ENCODE data around the gene PDGFC. TPM values are rescaled to one million over a fixed set of nuclear protein-coding genes. Genes with fewer than 3 reads are reported as not detected.

PDGFC gene, protein sequence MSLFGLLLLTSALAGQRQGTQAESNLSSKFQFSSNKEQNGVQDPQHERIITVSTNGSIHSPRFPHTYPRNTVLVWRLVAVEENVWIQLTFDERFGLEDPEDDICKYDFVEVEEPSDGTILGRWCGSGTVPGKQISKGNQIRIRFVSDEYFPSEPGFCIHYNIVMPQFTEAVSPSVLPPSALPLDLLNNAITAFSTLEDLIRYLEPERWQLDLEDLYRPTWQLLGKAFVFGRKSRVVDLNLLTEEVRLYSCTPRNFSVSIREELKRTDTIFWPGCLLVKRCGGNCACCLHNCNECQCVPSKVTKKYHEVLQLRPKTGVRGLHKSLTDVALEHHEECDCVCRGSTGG
- 54.8 and 55.0 TPM in 2 replicates for total RNA-seq (2012; rRNA removed)

DNA sequence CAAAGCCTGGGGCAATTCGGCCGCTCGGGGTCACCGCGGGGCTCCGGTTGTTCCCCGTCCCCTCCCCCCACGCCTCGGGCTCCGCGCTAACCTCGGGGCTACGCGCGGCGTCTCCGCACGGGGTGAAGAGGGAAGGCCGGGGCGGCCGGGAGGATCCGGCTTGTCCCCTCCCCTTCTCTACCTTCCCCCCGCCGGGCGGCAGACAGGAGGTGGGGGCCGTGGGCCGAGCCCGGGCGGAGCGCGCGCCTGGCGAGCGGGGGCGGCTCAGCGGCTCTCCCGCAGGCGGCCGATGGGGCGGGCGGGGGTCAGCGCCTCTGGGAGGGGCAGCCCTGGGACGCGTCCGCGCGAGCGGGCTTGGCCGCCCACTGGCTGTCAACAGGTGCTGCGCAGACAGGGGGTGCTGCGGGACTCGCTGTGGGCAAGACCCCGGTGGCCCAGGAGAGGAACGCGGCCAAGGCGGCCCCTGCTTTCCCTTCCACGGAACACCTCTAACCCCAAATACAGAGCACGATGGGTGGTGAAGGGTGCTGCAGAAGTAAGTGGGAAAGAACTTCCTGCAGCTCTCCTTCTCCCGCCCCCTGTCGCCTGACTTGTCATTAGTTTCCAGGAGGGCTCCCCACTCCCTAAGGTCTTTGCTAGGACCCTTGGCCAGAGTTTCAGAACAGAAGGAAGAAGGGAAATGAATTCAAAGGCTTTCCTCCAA, at the start of gene PDGFC:
TSS of gene PDGFC (minus strand) at position 124 of the 703 bp plus-strand sequence. CDS start 896 bp downstream, outside the sequence.
- Histone ChIP-seq H3K36me3 (ENCODE audit: insufficient read depth, low read length) (peaks cover 3% of the 10 kb centered on the region), H3K9me3 (replicated peaks; ENCODE audit: low read length) (no peaks in the 10 kb centered on the region), H3K27me3 (ENCODE audit: control insufficient read depth, insufficient read depth, low read length) (no peaks in the 10 kb centered on the region), H3K9ac (ENCODE audit: low read depth, low read length) (peak within 1 kb of the TSS; percentile 94), H3K4me2 (ENCODE audit: low read length) (peak within 1 kb of the TSS; percentile 96), H3K4me3 (ENCODE audit: low read length) (peak within 1 kb of the TSS; percentile 83), H3K4me1 (ENCODE audit: control insufficient read depth, insufficient read depth, low read length) (peaks cover 64% of the 10 kb centered on the region)

DNA sequence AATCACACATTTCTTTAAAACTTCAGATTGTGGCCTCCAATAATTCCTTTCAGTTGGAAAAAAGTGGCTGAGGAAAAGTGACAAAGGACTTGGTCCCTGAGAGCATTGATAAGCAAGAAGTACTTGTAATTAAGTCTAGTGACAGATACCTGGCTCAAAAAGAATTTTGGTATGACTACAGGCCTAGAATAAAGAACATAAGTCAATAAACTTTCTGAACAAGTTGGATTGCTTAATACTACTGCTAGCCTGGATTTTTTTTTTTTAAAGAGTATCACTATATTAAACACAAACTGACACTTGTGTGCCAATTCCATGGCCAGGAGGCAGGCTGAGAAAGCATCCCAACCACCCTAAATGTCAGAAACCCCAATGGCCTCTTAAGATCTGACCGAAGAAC, 49.3 kb upstream of the PDGFC start:
- Histone ChIP-seq H3K4me2 (ENCODE audit: low read length) (no peak overlapping the region), H3K27me3 (ENCODE audit: control insufficient read depth, insufficient read depth, low read length) (no peaks in the 10 kb centered on the region), H3K4me1 (ENCODE audit: control insufficient read depth, insufficient read depth, low read length) (peaks cover 3% of the 10 kb centered on the region), H3K36me3 (ENCODE audit: insufficient read depth, low read length) (no peaks in the 10 kb centered on the region), H3K4me3 (ENCODE audit: low read length) (no peak overlapping the region), H3K9ac (ENCODE audit: low read depth, low read length) (no peak overlapping the region), H3K9me3 (replicated peaks; ENCODE audit: low read length) (no peaks in the 10 kb centered on the region)

DNA sequence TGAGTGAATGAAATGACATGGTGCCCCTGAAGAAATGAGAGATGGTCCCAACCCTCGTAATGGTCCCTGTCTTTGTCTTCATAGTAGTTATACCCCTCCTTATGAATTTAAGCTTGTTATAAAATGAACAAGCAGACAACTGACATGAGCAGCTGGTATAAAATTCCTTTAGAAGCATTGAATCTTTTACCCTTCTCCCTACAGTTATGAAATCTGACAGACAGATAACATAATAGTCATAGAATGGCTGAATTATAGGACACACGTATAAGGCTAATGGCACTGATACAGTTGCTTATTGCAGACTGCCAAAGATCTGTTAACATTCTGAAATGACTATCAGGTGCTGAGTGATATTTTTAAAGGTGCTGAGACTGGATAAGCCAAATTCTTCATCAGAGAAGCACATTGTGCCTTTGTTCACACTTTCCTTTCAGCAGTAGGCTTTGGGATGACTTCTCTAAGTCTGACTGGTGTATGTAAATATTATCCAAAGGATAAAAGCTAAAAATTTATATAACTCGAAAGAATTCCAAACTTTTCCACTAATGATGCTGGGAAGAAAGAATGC, 47.4 kb upstream of the PDGFC start:
- Histone ChIP-seq H3K36me3 (ENCODE audit: insufficient read depth, low read length) (no peaks in the 10 kb centered on the region), H3K27me3 (ENCODE audit: control insufficient read depth, insufficient read depth, low read length) (no peaks in the 10 kb centered on the region), H3K9ac (ENCODE audit: low read depth, low read length) (no peak overlapping the region), H3K4me3 (ENCODE audit: low read length) (no peak overlapping the region), H3K4me2 (ENCODE audit: low read length) (no peak overlapping the region), H3K4me1 (ENCODE audit: control insufficient read depth, insufficient read depth, low read length) (peaks cover 15% of the 10 kb centered on the region), H3K9me3 (replicated peaks; ENCODE audit: low read length) (no peaks in the 10 kb centered on the region)

DNA sequence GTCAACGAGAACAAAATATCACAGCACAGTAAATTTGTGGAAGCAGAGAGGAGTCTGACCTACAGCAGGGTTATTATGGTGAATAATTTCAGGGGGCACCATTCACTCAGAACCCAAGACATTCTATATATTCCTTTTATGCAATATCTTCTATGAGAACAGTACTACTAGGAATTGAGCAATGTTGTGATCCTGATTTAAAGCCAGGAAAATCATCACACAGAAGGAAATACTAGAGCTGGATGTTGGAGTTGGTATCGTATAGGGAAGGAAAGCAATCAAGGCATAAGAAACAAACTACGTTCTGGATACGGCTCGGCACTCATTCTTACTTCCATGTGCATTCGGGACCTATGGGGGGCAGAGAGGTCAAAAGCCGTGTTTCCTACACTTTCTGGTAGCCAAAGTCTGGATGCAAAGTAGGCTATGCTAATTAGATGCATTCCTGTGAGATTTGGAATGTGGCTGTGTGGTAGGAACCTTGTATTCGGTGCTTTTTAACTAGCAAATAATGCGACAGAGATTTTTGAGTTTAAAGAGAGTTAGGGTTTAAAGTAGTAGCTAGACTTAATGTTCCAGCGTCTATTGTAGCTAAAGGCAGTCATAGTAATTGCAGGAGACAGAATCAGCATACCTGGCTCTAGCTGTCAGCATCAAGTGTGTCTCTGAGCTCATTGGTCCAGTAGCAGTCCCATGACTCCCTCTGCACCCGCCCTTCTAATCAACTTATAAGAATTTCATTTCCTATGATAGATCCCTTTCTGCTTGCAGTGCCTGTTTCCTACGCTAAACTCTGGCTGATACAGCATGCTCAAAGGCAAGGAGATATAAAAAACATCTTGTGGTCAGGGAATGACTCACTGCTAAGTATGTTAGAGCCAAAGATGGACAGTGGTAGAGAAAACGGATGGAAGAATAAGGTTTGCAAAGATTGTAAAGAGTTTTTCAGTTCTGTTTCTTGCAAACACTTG, 43.3 kb upstream of the PDGFC start:
- Histone ChIP-seq H3K27me3 (ENCODE audit: control insufficient read depth, insufficient read depth, low read length) (no peaks in the 10 kb centered on the region), H3K9ac (ENCODE audit: low read depth, low read length) (no peak overlapping the region), H3K36me3 (ENCODE audit: insufficient read depth, low read length) (no peaks in the 10 kb centered on the region), H3K9me3 (replicated peaks; ENCODE audit: low read length) (no peaks in the 10 kb centered on the region), H3K4me3 (ENCODE audit: low read length) (peak overlapping the region; percentile 5), H3K4me2 (ENCODE audit: low read length) (peak overlapping the region; percentile 55), H3K4me1 (ENCODE audit: control insufficient read depth, insufficient read depth, low read length) (peaks cover 27% of the 10 kb centered on the region)

DNA sequence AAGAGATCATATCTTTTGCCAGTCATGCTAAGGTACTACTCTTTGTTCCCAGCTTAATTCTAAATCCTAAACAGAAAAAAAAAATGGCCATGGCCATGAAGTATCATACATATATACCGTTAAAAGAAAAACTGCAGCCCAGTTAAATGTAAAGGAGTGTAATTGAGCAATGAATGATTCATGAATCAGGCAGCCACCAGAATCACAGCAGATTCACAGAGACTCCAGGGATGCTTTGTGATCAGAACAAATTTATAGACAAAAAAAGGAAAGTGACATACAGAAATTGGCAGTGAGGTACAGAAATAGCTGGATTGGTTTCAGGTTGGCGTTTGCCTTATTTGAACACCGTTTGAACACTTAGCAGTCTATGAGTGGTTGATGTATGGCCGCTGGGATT, 42.1 kb upstream of the PDGFC start:
- no peak overlapping the region for H3K4me2 ChIP-seq (ENCODE audit: low read length)
- H3K9me3 ChIP-seq (replicated peaks; ENCODE audit: low read length), result no peaks in the 10 kb centered on the region
- H3K27me3 ChIP-seq (ENCODE audit: control insufficient read depth, insufficient read depth, low read length), result no peaks in the 10 kb centered on the region
- H3K4me3 ChIP-seq (ENCODE audit: low read length), result no peak overlapping the region
- H3K36me3 ChIP-seq (ENCODE audit: insufficient read depth, low read length), result no peaks in the 10 kb centered on the region
- no peak overlapping the region for H3K9ac ChIP-seq (ENCODE audit: low read depth, low read length)
- H3K4me1 ChIP-seq (ENCODE audit: control insufficient read depth, insufficient read depth, low read length), result peaks cover 27% of the 10 kb centered on the region

DNA sequence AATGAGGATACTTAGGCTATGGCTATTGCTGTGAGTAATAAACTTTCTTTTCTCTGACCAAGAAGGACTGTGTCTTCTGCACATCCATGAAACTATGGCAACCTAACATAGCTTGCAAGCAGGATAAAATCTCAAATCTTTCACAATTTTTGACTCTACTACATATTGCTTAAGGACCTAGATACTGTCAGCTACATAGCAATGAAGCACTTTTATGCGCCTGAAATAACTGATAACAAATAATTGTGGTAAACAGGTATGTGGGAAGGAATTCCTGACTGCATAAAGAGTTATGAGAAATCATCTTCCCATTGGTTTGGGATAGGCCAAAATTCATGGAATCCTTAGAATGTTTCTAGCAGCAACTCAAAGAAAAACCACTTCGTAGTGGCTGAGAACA, 41.2 kb upstream of the PDGFC start:
- H3K4me3 ChIP-seq (ENCODE audit: low read length), result no peak overlapping the region
- H3K27me3 ChIP-seq (ENCODE audit: control insufficient read depth, insufficient read depth, low read length), result no peaks in the 10 kb centered on the region
- no peaks in the 10 kb centered on the region for H3K9me3 ChIP-seq (replicated peaks; ENCODE audit: low read length)
- peaks cover 27% of the 10 kb centered on the region for H3K4me1 ChIP-seq (ENCODE audit: control insufficient read depth, insufficient read depth, low read length)
- no peak overlapping the region for H3K9ac ChIP-seq (ENCODE audit: low read depth, low read length)
- no peaks in the 10 kb centered on the region for H3K36me3 ChIP-seq (ENCODE audit: insufficient read depth, low read length)
- H3K4me2 ChIP-seq (ENCODE audit: low read length), result no peak overlapping the region

DNA sequence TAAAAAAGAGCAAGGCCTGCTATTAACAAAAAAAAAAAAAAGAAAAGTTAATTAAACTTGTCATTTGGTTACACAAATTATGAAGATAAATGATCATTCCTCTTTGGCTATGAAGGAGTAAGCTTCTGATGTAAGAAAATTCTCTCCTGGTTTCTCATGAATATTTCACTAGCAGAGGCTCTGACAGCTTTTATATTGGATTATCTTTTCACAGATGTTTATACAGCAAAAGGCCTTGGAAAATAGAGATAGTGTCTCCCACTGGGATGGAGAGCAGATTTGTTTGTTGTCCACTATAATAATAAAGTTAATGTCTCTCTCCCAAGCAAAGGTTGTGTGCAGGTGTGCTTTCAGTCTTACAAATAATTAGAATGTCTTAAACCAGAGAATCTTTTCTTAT, 40.7 kb upstream of the PDGFC start:
- H3K4me3 ChIP-seq (ENCODE audit: low read length), result no peak overlapping the region
- H3K4me2 ChIP-seq (ENCODE audit: low read length), result no peak overlapping the region
- H3K9me3 ChIP-seq (replicated peaks; ENCODE audit: low read length), result no peaks in the 10 kb centered on the region
- no peaks in the 10 kb centered on the region for H3K27me3 ChIP-seq (ENCODE audit: control insufficient read depth, insufficient read depth, low read length)
- H3K4me1 ChIP-seq (ENCODE audit: control insufficient read depth, insufficient read depth, low read length), result peaks cover 27% of the 10 kb centered on the region
- H3K9ac ChIP-seq (ENCODE audit: low read depth, low read length), result no peak overlapping the region
- H3K36me3 ChIP-seq (ENCODE audit: insufficient read depth, low read length), result no peaks in the 10 kb centered on the region

DNA sequence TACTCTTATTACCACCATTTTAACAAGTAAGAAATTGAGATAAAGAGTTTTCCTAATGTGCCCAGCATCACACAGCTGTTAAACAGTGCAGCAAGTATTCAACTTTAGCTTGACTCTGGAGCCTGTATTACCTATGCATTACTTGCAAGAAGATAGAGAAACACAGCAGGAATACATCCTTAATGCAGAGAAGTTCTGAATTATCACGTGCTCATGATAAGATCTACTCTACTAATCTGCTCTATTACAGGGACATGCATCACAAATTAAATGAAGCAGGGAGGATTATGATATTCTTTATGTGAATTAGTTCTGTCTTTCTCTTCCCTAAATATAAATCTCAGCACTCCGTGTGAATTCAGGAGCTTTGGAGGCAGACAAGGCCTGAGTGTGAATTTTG, 39.0 kb upstream of the PDGFC start:
- Histone ChIP-seq H3K36me3 (ENCODE audit: insufficient read depth, low read length) (no peaks in the 10 kb centered on the region), H3K27me3 (ENCODE audit: control insufficient read depth, insufficient read depth, low read length) (no peaks in the 10 kb centered on the region), H3K9me3 (replicated peaks; ENCODE audit: low read length) (no peaks in the 10 kb centered on the region), H3K4me2 (ENCODE audit: low read length) (no peak overlapping the region), H3K4me3 (ENCODE audit: low read length) (no peak overlapping the region), H3K4me1 (ENCODE audit: control insufficient read depth, insufficient read depth, low read length) (peaks cover 26% of the 10 kb centered on the region), H3K9ac (ENCODE audit: low read depth, low read length) (no peak overlapping the region)

DNA sequence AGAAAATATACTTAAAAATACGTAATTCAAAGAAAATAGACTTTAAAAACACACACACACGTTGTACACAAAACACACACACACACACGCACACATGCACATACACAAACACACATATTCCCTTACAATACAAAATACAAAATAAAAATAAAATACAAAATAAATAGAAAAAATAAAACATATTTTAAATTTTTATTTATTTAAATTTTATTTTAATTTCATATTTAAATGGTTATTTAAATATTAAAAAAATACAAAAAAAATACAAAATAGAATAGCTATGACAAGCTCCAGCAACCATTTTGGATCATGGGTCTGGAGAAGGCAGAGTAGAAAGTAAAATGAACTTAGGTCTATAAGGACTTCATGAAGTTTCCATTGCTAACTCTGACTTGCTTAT, 34.2 kb upstream of the PDGFC start:
- Histone ChIP-seq H3K9ac (ENCODE audit: low read depth, low read length) (no peak overlapping the region), H3K4me3 (ENCODE audit: low read length) (no peak overlapping the region), H3K27me3 (ENCODE audit: control insufficient read depth, insufficient read depth, low read length) (no peaks in the 10 kb centered on the region), H3K4me1 (ENCODE audit: control insufficient read depth, insufficient read depth, low read length) (peaks cover 26% of the 10 kb centered on the region), H3K36me3 (ENCODE audit: insufficient read depth, low read length) (no peaks in the 10 kb centered on the region), H3K4me2 (ENCODE audit: low read length) (no peak overlapping the region), H3K9me3 (replicated peaks; ENCODE audit: low read length) (no peaks in the 10 kb centered on the region)

DNA sequence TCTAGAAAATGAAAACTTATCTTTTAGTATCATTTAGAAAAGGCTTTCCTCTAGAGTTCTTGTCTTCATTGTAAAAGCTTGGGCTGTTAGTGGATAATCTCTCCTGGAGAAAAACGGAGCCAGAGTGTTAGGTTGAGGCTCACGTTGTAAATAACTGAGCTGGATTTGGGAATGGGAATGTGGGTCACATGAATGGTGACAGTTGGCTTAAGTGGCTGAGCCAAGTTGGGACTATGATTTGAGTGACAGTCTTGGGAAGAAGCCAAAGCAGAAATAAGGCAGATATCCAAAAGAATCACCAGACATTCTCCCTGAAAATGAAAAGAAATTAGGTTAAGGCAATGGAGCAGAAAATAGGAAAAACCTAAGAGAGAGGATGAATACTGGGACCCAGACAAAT, 33.6 kb upstream of the PDGFC start:
- H3K36me3 ChIP-seq (ENCODE audit: insufficient read depth, low read length), result no peaks in the 10 kb centered on the region
- H3K27me3 ChIP-seq (ENCODE audit: control insufficient read depth, insufficient read depth, low read length), result no peaks in the 10 kb centered on the region
- peaks cover 27% of the 10 kb centered on the region for H3K4me1 ChIP-seq (ENCODE audit: control insufficient read depth, insufficient read depth, low read length)
- no peak overlapping the region for H3K4me3 ChIP-seq (ENCODE audit: low read length)
- no peak overlapping the region for H3K9ac ChIP-seq (ENCODE audit: low read depth, low read length)
- H3K9me3 ChIP-seq (replicated peaks; ENCODE audit: low read length), result no peaks in the 10 kb centered on the region
- H3K4me2 ChIP-seq (ENCODE audit: low read length), result peak overlapping the region; percentile 46
